GM18519 (cell line): Measurements from ENCODE around the gene TTC9.
"Not testable (repeated sequence)": the region's sequence is repeated elsewhere in the genome, so short reads cannot be mapped to it uniquely, and the experiment has no call there.

Experiments
- ATAC-seq: cut with Tn5 transposase; IDR thresholded peaks from one replicate; pipeline ENCODE4 v1.9.1; 2021; ENCODE audit warnings: mild to moderate bottlenecking, moderate library complexity; ENCODE audit not compliant: unreplicated experiment, low FRiP score

Gene TTC9

DNA sequence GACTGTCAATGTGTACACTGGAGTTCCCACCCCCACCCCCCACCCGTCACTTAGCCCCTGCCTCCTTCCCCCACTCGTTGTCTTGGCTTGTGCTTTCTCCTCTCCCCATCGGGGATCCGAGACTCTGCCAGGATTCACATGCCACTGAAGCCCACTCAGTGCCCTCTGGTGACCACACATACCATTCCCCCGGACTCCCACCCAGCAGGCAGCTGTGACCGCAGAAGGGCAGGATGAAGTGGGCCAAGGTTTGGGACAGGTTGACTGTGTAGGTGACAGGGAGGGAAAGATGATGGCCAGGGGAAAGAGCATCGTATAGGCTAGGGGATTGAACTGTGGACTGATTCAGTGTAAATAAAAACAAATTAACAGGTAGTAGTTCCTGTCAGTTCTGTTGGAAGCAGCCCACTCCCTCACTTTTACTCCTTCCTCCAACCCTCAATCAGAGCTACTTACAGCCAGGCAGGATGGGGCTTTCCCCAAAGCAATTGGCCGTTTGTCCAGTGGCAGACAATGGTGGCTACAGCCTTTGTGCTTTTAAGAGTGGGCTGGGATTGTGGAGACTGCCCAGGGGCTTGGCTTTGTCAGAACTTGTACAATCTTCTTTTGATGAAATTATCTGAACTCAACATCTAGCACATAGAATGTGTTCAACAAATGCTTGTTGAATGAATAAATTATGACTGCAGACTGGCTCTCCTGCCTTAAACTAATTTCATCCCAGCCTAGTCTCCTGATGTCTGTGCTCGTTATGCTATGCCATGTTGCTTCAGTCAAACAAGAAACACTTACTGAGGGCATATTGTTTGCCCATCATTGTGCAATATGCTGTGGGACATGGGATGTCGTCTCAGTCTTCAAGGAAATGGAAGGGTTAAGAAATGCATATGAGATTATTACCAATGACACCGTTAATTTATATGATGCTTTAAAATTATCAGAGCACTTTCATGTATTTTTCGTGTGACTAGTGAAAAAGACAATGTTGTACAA, 30.2 kb downstream of the TTC9 start:
- no peak for ATAC-seq

DNA sequence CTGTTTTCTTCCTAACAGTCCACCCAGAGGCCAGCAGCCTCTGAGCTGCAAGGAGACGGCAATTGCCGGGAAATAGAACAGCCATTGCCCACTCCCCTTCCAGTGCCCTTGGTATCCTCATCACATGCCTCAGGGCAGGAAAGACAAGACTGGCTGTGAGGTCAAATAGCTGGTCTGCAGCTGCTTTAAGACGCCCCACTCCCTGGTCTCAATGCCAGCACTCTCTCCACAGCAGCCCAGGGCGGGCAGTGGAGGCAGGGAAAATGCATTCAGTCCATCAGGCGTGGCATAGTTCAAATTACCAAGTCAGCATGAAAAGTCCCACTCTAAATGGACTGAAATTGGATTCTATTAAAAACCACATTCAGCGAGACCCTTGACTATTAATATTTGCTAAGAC, 35.6 kb downstream of the TTC9 start:
- no peak for ATAC-seq

DNA sequence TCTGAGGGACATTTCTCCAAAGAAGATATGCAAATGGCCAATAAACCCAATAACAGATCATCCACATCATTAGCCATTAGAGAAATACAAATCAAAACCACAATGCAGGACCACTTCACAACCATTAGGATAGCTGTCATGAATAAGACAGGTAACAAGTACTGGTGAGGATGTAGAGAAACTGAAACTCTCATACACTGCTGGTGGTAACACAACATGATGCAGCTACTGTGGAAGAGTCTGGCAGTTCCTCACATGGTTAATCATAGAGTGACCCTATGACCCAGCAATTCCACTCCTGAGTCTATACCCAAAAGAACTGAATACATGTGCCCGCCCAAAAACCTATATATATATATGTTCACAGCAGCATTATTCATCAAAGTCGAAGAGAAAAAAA, 39.0 kb downstream of the TTC9 start:
- no peak for ATAC-seq

DNA sequence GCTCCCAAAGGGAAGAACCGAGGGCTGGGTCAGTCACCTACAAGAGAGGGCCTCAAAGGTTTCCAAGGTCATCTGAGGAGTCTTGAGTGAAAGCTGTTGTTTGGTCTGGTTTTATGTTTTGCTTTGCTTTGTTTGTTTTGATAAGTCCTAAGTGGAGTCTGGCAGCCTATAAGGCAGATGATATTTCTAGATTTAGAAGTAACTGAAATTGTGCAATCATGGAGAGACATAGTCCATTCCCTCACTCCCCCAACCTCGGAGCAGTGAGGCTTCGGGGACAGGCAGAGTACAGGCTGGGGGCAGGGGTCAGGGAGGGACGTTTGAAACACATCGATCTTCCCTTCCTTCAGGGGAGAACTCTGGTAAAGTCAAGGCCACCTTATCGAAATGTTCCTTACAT, 42.3 kb downstream of the TTC9 start:
- ATAC-seq, result no peak

DNA sequence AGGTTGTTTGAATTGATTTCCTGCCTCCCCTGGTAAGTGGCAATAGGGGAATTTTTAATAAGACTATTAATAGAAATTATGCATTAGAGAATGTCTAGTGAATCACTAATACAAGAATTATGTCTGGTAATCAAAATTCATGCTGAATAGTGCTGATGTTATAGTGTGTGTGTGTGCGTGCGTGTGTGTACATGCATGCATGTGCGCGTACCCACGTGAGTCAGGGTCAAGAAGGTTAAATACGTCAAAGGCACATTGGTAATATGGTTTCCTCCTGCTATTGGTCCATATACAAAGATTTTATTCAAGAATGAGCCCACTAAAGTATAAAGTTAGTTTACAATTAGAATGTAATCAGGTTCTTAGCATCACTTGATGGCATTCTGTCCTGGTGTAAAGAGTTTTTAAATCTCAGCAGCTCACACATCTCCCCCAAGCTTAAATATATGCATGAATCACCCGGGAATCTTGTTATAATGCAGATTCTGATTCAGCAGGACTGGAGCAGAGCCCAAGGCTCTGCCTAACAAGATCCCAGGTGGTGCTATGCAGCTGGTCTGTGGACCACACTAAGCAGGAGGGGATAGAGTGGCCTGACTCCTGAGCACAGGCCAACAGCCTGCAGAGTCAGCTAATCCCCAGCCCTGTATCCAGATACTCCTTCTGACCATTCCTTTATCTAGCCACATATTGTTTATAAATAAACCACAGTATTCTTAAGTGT, 43.9 kb downstream of the TTC9 start:
- ATAC-seq, result no peak

DNA sequence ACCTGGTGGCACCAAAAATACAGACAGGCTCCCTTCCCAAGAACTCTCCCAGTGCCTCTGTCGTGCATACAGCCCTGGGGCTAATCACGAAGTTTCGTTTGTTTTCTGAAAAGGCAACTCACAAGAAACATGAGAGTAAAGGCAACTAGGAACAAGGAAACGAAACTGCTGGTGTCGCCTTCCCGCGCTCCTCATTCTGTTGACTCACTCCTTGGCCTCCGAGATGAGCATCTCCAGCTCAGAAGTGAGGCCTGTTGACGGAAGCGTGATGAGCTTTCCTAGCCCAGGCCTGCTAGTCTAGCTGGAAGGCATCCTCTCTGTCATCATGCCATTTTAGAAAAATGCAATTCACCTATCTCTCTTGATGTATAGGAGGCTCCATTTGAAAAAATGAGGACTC, 50.5 kb downstream of the TTC9 start:
- no peak for ATAC-seq

DNA sequence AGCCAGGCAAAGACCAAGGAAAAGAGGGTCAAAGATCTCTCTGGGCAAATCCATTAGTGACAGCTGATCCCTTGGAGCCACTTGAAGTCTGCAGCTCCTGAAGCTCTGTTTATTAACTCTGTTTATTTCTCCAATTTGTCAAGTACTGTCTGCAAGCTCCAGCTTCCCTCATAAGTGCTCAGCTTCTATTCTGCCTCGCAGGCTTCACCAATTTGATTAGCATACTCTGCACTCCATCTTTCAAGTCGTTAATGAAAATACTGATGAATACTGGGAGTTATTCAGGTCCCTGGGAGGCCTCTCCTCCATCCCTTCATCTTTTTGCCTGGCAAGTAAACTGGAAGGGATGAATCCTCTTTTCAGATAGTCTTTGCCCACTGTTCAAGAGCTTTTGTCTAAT, 54.3 kb downstream of the TTC9 start:
- ATAC-seq, result no peak

DNA sequence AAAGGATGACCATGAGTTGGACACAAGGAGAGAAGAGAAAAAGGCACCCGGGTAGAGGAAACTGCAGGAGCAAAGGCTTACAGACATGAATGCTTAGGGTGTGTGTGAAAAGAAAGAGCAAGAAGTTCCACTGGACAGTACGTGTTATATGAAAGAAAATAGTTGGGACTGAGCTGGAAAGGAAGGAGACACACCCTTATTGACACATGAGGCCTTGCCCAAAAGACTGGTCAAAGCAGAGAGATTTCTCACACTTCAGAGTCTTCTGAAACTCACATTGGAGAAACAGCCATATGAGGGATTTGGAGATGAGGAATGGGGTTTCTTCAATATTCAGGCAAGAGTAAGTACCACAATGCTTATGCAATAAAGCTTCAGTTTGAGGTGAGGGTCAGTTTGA, 56.0 kb downstream of the TTC9 start:
- no peak for ATAC-seq

DNA sequence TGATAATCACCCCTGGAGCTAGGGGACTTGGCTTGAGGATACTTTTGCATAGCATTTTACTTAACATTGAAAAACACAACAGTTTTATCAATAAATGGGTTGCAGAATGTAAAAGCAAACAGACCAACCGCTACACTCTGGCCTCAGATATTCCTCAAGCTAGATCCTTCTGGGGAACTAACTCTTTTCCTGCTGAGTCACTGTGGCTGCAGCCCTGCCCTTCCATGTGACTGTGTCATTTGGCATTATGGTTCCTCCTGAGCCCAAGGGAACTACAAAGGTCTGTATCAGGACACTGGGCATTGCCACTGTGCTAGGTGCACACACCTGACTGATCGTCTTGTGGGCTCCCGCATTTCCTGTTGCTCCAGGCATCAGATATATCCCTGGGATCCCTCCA, 56.6 kb downstream of the TTC9 start:
- ATAC-seq, result no peak

DNA sequence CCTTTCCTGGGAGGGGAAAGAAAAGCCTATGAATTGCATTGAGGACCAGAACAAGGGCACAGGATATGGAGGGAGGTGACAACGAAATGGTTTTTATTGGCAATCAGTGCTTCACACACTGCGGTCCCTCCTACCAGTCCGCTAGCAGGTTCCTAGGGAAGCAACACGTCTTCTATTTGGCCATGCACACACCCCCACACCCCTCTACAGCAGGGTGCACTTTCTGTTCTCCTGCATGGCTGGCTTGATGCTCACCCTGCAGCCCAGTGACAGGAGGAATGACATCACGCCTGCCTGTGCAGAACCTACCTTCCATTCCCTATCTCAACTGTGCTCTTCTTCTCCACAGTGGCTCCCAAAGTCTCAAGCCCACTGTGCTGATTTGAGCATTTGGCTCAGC, 57.9 kb downstream of the TTC9 start:
- ATAC-seq, result no peak

DNA sequence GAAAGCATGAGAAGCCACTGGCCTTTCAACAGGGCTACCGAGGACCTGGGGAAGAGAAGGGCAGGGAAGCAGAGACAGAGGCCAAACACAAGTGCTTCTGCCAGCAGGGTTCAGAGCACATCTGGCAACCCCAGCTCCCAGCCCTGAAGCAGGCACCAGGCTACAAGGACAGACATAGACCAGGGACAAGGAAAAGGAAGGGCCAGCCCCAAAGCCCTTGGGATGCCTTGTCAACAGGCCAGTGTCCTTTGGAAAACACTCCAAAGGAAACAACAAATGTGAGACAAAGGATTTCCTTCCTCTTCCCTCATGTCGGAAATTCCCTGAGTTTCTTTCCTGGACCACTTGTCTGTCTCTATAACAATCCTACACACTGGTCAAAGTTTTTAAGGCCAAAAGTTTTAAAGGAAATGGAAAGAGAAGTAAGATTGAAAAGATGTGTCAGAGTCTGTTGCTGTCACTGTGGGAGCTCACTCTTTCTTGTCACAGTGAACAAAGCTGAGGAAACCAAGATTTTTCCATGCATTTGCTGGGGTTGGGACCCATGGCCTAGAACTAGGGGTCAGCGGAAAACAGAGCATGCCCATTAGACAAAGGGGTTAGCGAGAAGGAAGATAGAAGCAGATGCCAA, 59.4 kb downstream of the TTC9 start:
- ATAC-seq, result no peak

DNA sequence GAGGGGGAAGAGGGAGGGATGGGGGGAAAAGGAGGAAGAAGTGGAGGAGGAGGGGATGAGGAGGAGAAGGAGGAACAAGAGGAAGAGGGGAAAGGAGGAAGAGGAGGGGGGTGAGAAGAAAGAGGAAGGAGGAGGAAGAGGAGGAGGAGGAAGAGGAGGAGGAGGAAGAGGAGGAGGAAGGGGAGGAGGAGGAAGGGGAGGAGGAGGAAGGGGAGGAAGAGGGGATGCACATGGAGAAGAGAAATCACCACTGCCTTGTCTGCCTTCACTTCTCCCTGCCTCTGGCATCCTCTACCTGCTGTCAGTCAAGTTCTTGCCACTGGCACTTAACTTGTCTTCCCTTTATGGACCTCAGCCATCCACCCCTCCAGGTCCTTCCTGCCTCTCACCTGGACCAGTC, 59.9 kb downstream of the TTC9 start:
- no peak for ATAC-seq

DNA sequence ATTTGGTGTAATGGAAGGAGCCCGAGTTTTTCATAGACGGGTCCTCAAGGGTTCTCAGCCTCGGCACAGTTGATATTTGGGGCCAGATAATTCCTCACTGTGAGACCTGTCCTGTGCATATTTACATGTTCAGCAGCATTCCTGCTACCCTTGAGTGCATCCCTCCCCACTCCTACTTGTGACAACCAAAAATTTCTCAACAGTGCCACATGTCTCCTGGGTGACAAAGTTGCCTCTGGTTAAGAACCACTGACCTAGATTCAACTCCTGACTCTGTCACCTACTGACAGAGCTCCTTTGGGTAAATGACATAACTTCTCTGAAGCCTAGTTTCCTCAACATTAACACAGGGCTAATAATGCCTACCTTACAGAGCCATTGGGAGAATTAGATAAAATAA, 60.4 kb downstream of the TTC9 start:
- no peak for ATAC-seq

DNA sequence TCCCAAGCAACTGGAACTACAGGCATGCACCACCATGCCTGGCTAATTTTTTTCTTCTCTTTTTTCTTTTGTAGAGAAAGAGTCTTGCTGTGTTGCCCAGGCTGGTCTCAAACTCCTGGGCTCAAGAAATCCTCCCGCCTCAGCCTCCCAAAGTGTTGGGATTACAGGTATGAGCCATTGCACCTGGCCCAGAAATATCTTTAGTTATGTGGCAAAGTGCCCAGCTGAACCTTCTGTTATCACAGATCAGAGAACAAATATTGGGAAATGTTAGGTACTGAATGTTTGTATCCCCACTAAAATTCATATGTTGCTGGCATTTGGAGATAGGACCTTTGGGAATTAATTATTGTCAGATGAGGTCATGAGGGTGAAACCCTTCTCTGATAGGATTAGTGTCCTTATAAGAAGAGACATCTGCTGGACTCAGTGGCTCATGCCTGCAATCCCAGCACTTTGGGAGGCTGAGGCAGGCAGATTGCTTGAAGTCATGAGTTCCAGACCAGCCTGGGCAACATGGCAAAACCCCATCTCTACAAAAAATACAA, 62.0 kb downstream of the TTC9 start:
- ATAC-seq, result not testable (repeated sequence)

DNA sequence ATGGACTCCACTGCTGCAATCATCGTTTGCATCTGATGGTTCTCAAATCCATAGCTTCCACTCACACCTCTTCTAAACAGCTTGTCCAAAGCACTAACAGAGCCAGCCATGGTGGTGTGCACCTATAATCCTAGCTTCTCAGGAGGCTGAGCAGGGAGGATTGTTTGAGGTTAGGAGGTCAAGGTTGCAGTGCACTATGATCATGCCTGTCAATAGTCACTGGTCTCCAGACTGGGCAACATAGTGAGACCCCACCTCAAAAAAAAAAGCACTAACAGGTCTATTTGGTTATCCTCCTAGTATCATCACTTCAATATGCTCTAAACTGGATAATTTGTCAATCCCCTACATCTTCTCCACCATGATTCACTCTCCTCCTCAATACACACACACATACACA, 63.2 kb downstream of the TTC9 start:
- ATAC-seq, result no peak

DNA sequence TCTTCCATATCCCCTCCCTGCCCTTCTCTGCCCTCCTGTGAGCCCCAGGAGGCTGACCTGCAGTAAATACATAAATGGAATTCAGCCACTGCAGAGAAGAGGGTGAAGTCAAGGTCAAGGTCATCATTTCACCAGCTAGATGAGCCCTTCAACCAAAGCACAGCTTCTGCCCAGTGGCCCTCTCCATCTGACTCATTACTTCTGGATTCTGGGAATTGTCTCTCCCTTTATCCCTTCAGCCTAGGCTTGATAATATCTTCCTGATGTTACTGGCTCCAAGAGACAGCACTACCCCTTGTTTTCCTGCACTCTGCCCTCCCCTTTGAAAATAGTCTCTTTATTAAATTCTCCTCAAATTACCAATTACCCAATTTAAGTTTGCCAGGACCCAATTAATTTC, 64.5 kb downstream of the TTC9 start:
- no peak for ATAC-seq

DNA sequence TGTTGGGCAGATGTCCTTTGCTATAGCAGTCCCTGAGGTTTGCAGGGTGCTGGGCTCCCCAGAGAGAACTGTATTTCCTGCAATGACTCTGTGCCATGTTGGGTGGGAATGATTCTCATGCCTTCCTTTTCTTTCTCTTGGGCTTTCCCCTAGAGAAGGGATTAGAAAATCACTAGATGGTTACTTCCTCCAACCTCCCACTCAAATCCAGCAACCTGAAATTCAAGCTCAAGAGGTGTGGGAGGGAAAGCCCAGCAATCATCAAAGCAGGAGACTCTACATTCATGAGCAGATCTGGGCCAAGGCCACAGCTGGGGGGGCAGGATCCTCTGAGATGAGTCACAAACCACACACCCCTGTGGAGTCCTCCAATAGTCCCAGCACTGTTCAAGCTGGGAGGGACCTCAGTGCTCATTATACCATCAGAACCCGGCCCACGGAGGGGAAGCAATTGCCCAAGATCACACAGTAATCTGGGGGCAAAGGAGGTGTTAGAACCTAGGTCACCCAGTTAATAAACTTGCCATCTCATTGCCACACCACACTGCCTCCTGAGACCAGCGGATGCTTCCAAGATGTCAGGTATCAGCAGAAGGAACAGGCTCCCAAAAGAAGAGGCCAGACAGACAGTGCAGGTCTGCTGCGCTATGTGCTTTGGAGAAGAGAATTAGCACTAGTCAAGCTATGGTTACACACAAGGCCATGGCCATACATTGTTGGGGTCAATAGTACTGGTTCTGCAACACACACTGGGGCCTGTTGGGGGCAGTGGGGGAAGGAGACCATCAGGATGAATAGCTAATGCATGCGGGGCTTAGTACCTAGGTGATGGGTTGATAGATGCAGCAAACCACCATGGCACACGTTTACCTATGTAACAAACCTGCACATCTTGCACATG, 65.7 kb downstream of the TTC9 start:
- no peak for ATAC-seq

DNA sequence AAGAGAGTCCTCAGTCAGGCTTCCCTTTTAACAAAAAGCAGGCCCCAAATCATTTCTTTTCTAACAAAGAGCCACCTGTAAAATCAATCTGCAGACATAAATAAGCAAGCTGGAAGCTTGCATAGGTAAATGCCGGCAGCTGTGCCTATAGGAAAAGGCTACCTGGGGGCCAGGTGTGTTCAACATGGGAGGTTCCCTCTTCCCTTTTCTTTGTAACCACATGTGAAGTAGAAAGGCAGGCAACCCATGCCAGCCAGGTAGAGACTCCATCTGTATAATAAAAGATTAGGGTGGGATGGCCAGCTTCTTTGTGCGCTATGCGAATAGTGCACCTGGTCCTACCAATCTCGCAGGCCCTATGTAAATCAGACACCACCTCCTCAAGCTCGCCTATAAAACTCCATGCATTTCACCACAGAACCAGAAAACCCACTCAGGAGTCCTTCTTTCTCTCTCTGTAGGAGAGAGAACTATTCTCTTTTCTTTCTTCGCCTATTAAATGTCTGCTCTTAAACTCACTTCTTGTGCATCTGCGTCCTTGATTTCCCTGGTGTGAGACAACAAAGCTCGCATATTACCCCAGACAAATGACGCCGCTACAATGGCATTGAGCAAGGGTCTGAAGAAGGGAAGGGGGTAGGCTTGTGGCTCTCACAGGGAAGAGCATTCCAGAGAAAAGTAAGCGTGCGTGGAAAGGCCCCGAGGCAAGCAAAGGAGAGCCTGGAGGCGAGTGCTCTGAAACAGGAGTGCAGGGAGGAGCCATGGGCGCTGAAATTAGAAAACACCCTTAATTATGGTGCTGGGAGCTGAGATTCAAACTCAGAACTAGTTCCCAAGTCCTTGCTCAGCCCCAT, 67.2 kb downstream of the TTC9 start:
- ATAC-seq, result no peak

DNA sequence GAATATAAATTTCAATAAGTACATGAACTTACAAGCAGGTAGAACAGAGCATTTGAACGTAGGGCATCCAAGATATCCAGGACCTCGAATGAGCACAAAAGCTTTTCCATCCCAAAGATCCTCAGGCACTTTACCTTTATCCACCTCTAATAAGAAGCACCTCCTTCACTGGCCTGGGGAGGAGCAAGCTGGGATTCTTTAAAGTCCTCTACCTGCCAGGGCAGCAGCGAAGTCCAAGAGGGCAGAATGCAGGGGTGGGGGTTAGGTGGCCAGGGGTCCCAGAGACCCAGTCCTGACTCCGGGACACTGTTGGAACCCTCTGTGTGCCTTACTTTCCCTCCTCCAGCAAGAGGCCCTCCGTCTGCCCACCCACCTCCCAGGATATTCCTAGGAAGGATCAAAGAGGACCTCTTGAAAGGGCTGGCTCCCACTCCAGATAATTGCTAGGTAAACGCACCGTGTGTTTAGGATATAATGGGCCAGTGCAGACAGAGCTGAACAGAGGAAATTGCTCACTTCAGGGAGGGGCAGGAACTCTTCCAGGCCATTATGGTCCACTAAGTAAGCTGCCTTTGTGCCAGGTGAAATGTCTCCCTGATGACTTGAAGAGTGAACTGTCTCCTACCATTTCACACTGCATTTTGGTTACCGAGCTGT, 68.1 kb downstream of the TTC9 start:
- no peak for ATAC-seq
